Measurements from ENCODE around the gene DCST2. TPM values are rescaled to one million over a fixed set of nuclear protein-coding genes. Genes with fewer than 3 reads are reported as not detected.

Gene DCST2
- total and polyA plus RNA-seq, 2 donors from 2014 or later: 0.43 to 1.4 TPM

DNA sequence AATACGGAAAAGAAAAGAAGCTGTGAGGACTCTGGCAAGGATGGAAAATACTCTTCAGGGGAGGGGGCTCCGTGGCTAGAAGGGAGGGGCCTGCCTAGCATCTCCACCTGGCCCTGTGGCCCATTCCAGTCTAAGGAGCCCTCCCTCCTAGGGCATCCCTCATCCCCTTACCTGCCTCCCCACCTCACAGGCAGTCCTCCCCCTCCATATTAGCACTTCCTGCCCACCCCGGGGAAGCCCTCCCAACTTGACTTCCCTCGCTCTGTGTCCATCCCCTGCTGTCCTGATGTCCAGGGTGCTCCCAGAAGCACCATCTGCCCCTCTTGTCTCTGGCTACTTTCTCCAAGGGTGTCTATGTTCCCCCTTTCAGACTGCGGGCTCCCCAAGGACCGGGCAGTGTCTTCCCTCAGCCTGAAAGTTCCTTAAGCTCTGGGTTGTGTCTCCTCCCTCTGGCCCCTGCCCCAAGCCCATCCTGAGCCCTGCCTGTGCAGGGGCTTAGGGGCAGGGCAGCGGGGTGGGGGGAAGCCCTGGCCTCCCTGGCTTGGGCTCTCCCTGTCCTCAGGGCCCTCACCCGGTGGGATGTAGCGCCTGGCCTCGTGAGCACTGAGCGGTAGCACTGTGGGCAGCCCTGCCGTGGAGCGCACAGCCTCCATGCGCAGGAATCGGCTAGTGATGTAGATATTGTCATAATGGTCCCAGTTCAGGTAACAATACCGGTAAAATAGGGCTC, 3.9 kb downstream of the DCST2 start:
- intact Hi-C loops (cut with DNase I): no loop called here
- FAIRE-seq (no peak), DNase-seq (peak in 1 of 5 donors; percentile 56)

DNA sequence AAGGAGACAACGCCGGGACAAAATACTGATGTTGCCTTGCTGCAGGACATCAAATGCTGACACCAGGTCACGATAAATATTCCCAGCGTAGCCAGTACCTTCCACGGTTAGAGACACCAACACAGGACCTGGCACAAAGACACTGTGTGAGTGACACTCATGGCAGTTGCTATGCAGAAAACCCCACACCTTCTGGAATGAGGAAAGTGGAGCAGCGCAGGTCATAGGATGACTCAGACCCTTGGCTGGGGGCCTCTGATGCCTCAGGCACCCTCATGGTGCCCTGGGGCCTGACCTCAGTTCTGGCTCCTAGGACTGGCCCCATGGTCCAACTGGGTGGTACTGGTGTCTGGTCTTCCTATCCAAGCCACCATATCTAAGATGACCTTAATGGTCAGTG, 7.0 kb downstream of the DCST2 start:
- peak in 1 of 5 donors; percentile 39 for DNase-seq
- Histone ChIP-seq H3K9ac (ENCODE audit: low read length in 3 of 3) (no peak overlapping the region), H3K4me3 (ENCODE audit: low read length in 3 of 3) (no peak overlapping the region), H3K27me3 (ENCODE audit: control insufficient read depth, insufficient read depth, low read length) (no peaks in the 10 kb centered on the region), H3K36me3 (ENCODE audit: control insufficient read depth in 2 of 3, insufficient read depth in 3 of 3, low read length in 3 of 3) (no peaks in the 10 kb centered on the region), H3K9me3 (ENCODE audit: control insufficient read depth in 2 of 3, insufficient read depth in 1 of 3, low read length in 3 of 3) (no peaks in the 10 kb centered on the region), H3K4me1 (ENCODE audit: control insufficient read depth in 2 of 3, insufficient read depth in 2 of 3, low read depth in 1 of 3, low read length in 3 of 3) (no peaks in the 10 kb centered on the region), H3K27ac (ENCODE audit: low read depth in 2 of 2, low read length in 2 of 2) (no peak overlapping the region)
- no peak for FAIRE-seq
- intact Hi-C loops (cut with DNase I): no loop called here
- TF ChIP-seq, protein P1, sequence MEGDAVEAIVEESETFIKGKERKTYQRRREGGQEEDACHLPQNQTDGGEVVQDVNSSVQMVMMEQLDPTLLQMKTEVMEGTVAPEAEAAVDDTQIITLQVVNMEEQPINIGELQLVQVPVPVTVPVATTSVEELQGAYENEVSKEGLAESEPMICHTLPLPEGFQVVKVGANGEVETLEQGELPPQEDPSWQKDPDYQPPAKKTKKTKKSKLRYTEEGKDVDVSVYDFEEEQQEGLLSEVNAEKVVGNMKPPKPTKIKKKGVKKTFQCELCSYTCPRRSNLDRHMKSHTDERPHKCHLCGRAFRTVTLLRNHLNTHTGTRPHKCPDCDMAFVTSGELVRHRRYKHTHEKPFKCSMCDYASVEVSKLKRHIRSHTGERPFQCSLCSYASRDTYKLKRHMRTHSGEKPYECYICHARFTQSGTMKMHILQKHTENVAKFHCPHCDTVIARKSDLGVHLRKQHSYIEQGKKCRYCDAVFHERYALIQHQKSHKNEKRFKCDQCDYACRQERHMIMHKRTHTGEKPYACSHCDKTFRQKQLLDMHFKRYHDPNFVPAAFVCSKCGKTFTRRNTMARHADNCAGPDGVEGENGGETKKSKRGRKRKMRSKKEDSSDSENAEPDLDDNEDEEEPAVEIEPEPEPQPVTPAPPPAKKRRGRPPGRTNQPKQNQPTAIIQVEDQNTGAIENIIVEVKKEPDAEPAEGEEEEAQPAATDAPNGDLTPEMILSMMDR (IDR thresholded peaks at IDR 0.05; ENCODE audit: borderline replicate concordance, extremely low read depth, insufficient read depth): no peak

More for the DNA sequence above, 3.9 kb downstream of the DCST2 start:
- H3K4me3 ChIP-seq (ENCODE audit: low read length in 3 of 3): no peak overlapping the region
- H3K27ac ChIP-seq (ENCODE audit: low read depth in 2 of 2, low read length in 2 of 2): no peak overlapping the region
- H3K27me3 ChIP-seq (ENCODE audit: control insufficient read depth, insufficient read depth, low read length): no peaks in the 10 kb centered on the region
- H3K4me1 ChIP-seq (ENCODE audit: control insufficient read depth in 2 of 3, insufficient read depth in 2 of 3, low read depth in 1 of 3, low read length in 3 of 3): no peaks in the 10 kb centered on the region
- H3K9ac ChIP-seq (ENCODE audit: low read length in 3 of 3): no peak overlapping the region
- TF ChIP-seq, protein P1 (IDR thresholded peaks at IDR 0.05; ENCODE audit: borderline replicate concordance, extremely low read depth, insufficient read depth): no peak
- no peaks in the 10 kb centered on the region for H3K36me3 ChIP-seq (ENCODE audit: control insufficient read depth in 2 of 3, insufficient read depth in 3 of 3, low read length in 3 of 3)
- H3K9me3 ChIP-seq (ENCODE audit: control insufficient read depth in 2 of 3, insufficient read depth in 1 of 3, low read length in 3 of 3): no peaks in the 10 kb centered on the region

DNA sequence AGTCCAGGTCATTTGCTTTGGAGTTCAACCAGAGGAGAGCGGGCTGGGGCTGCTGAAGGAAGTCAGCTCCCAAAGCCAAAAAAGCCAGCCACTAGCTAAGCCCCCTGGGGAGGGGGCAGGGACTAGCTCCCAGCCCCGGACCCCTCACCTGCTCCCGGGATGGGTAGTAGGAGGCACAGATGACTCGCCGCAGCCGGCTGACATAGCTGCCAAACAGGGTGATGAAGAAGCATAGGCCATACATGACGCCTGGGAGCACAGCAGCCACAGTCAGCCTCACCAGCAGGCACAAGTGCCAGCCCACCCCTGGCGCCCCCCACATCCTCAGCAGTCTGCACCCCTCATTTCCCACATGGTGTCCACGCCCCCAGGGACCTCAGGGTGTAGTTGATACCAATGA, 7.4 kb downstream of the DCST2 start:
- no peaks in the 10 kb centered on the region for H3K36me3 ChIP-seq (ENCODE audit: control insufficient read depth in 2 of 3, insufficient read depth in 3 of 3, low read length in 3 of 3)
- H3K9ac ChIP-seq (ENCODE audit: low read length in 3 of 3): no peak overlapping the region
- no peak overlapping the region for H3K4me3 ChIP-seq (ENCODE audit: low read length in 3 of 3)
- H3K27me3 ChIP-seq (ENCODE audit: control insufficient read depth, insufficient read depth, low read length): no peaks in the 10 kb centered on the region
- DNase-seq (peak in 1 of 5 donors; percentile 61), FAIRE-seq (no peak)
- no peak overlapping the region for H3K27ac ChIP-seq (ENCODE audit: low read depth in 2 of 2, low read length in 2 of 2)
- intact Hi-C loops (cut with DNase I): no loop called here
- no peaks in the 10 kb centered on the region for H3K9me3 ChIP-seq (ENCODE audit: control insufficient read depth in 2 of 3, insufficient read depth in 1 of 3, low read length in 3 of 3)
- no peaks in the 10 kb centered on the region for H3K4me1 ChIP-seq (ENCODE audit: control insufficient read depth in 2 of 3, insufficient read depth in 2 of 3, low read depth in 1 of 3, low read length in 3 of 3)
- TF ChIP-seq, protein P1 (IDR thresholded peaks at IDR 0.05; ENCODE audit: borderline replicate concordance, extremely low read depth, insufficient read depth): no peak
